RWPE2 (cell line): Measurements from ENCODE around the gene SDHB.

ENCODE experiments used
- ATAC-seq: fragments of 200-7000 bp; cut with Tn5 transposase; 3 replicates; pipeline ENCODE4 v1.9.1; 2021; ENCODE audit warnings: low read depth
- DNase-seq: peaks from one replicate; pipeline ENCODE4 v3.0.0-alpha.2; 2020; ENCODE audit warnings: low spot score
- H3K27ac ChIP-seq: fragments of 450-650 bp; 2 replicates; pipeline ENCODE4 v1.5.1; 2017; ENCODE audit warnings: mild to moderate bottlenecking; ENCODE audit not compliant: poor library complexity, severe bottlenecking
- H3K27me3 ChIP-seq: fragments of 250-450 bp; sonication (Bioruptor Pico); 2 replicates; pipeline ENCODE4 v1.5.1; 2021; ENCODE audit warnings: mild to moderate bottlenecking, moderate library complexity; ENCODE audit not compliant: insufficient read depth, poor library complexity, severe bottlenecking
- H3K36me3 ChIP-seq: fragments of 250-450 bp; sonication (Bioruptor Pico); 2 replicates; pipeline ENCODE4 v1.5.1; 2020; ENCODE audit warnings: low read depth, mild to moderate bottlenecking, moderate library complexity
- H3K4me1 ChIP-seq: fragments of 250-450 bp; sonication (Bioruptor Pico); 2 replicates; pipeline ENCODE4 v1.5.1; 2021; ENCODE audit warnings: mild to moderate bottlenecking, moderate library complexity; ENCODE audit not compliant: insufficient read depth, poor library complexity, severe bottlenecking
- H3K4me3 ChIP-seq: fragments of 250-450 bp; sonication (Bioruptor Pico); 2 replicates; pipeline ENCODE4 v1.5.1; 2021; ENCODE audit warnings: mild to moderate bottlenecking, moderate library complexity; ENCODE audit not compliant: severe bottlenecking
- H3K9me3 ChIP-seq: fragments of 250-450 bp; sonication (Bioruptor Pico); 2 replicates; pipeline ENCODE4 v1.5.1; 2021; ENCODE audit warnings: mild to moderate bottlenecking, moderate library complexity; ENCODE audit not compliant: severe bottlenecking
- TF ChIP-seq, protein P1 (sequence below): fragments of 450-650 bp; IDR thresholded peaks from one replicate; pipeline ENCODE4 v1.5.1; 2017; ENCODE audit warnings: mild to moderate bottlenecking, moderate library complexity; ENCODE audit not compliant: poor library complexity, severe bottlenecking

SDHB gene

DNA sequence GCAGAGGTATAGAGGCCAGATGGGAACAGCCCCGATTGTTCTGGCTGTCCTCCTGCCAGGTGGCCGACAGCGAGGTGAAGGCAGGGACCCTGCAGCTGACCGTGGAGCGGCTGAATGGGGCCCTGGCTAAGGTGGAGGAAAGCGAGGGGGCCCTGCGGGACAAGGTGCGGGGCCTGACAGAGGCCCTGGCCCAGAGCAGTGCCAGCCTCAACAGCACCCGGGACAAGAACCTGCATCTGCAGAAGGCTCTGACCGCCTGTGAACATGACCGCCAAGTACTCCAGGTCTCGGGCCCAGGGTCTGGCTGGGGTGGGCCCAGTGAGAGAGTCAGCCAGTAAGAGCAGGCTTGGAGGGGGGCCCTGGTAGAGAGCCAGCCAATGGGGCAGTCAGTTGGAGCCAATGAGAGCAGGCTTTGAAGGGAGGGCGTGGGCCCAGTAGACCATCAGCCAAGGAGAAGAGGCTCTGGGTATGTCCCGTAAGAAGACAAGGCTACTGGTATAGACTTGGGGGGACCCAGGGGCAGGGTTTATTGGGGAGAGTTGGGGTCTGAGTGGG, 84.7 kb downstream of the SDHB start:
- Histone ChIP-seq H3K9me3 (no peaks in the 10 kb centered on the region), H3K27ac (no peak overlapping the region), H3K4me3 (no peak overlapping the region), H3K4me1 (no peaks in the 10 kb centered on the region), H3K27me3 (no peaks in the 10 kb centered on the region), H3K36me3 (no peaks in the 10 kb centered on the region)
- DNase-seq = no peak
- ATAC-seq = no peak
- TF ChIP-seq, protein P1, sequence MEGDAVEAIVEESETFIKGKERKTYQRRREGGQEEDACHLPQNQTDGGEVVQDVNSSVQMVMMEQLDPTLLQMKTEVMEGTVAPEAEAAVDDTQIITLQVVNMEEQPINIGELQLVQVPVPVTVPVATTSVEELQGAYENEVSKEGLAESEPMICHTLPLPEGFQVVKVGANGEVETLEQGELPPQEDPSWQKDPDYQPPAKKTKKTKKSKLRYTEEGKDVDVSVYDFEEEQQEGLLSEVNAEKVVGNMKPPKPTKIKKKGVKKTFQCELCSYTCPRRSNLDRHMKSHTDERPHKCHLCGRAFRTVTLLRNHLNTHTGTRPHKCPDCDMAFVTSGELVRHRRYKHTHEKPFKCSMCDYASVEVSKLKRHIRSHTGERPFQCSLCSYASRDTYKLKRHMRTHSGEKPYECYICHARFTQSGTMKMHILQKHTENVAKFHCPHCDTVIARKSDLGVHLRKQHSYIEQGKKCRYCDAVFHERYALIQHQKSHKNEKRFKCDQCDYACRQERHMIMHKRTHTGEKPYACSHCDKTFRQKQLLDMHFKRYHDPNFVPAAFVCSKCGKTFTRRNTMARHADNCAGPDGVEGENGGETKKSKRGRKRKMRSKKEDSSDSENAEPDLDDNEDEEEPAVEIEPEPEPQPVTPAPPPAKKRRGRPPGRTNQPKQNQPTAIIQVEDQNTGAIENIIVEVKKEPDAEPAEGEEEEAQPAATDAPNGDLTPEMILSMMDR = no peak
